ENCODE results near the gene C19orf33.

The C19orf33 gene

GRCh38 chr19:38290631-38291147 is 13.4 kb upstream of the C19orf33 start:
- TF ChIP-seq EZH2phosphoT487 (IDR thresholded peaks at IDR 0.05; ENCODE audit: low read depth) (no peak), CTCF (IDR thresholded peaks at IDR 0.05; ENCODE audit: low read depth, low read length) (no peak)
- H3K27me3 ChIP-seq (ENCODE audit: low read depth, low read length), result no peaks in the 10 kb centered on the region
- no peak overlapping the region for H3K27ac ChIP-seq (ENCODE audit: low read length)
- no peaks in the 10 kb centered on the region; the same call in 1 of the 2 replicates for H4K20me1 ChIP-seq (ENCODE audit: insufficient read depth, low read length)
- no peaks in the 10 kb centered on the region for H3K36me3 ChIP-seq (replicated peaks; ENCODE audit: low read depth, low read length)
- no peak overlapping the region for H3K9ac ChIP-seq (ENCODE audit: low read length)
- no peak overlapping the region for H3K4me3 ChIP-seq (ENCODE audit: low read length)
- H3K9me3 ChIP-seq (ENCODE audit: insufficient read depth, low read length), result no peaks in the 10 kb centered on the region
- H3K4me1 ChIP-seq (ENCODE audit: low read length), result no peaks in the 10 kb centered on the region
- H3K4me2 ChIP-seq (ENCODE audit: low read length), result no peak overlapping the region
- H3K79me2 ChIP-seq (ENCODE audit: low read length), result no peaks in the 10 kb centered on the region
- H2AFZ ChIP-seq (ENCODE audit: low read depth, low read length), result no peak overlapping the region

GRCh38 chr19:38291855-38292254 is 12.2 kb upstream of the C19orf33 start:
- no peaks in the 10 kb centered on the region for H3K36me3 ChIP-seq (replicated peaks; ENCODE audit: low read depth, low read length)

GRCh38 chr19:38293281-38293680 is 10.8 kb upstream of the C19orf33 start:
- Histone ChIP-seq H3K4me1 (ENCODE audit: low read length) (no peaks in the 10 kb centered on the region), H3K36me3 (replicated peaks; ENCODE audit: low read depth, low read length) (no peaks in the 10 kb centered on the region), H3K9me3 (ENCODE audit: insufficient read depth, low read length) (no peaks in the 10 kb centered on the region), H3K4me3 (ENCODE audit: low read length) (no peak overlapping the region), H3K27me3 (ENCODE audit: low read depth, low read length) (no peaks in the 10 kb centered on the region), H4K20me1 (ENCODE audit: insufficient read depth, low read length) (no peaks in the 10 kb centered on the region; the same call in 1 of the 2 replicates), H3K27ac (ENCODE audit: low read length) (no peak overlapping the region), H3K9ac (ENCODE audit: low read length) (no peak overlapping the region), H3K4me2 (ENCODE audit: low read length) (no peak overlapping the region), H2AFZ (ENCODE audit: low read depth, low read length) (no peak overlapping the region), H3K79me2 (ENCODE audit: low read length) (no peaks in the 10 kb centered on the region)
- TF ChIP-seq EZH2phosphoT487 (IDR thresholded peaks at IDR 0.05; ENCODE audit: low read depth), result no peak

More at GRCh38 chr19:38291855-38292254, 12.2 kb upstream of the C19orf33 start:
- Histone ChIP-seq H3K9me3 (ENCODE audit: insufficient read depth, low read length) (no peaks in the 10 kb centered on the region), H4K20me1 (ENCODE audit: insufficient read depth, low read length) (no peaks in the 10 kb centered on the region; the same call in 1 of the 2 replicates), H2AFZ (ENCODE audit: low read depth, low read length) (no peak overlapping the region), H3K27ac (ENCODE audit: low read length) (no peak overlapping the region), H3K4me1 (ENCODE audit: low read length) (no peaks in the 10 kb centered on the region), H3K9ac (ENCODE audit: low read length) (no peak overlapping the region), H3K27me3 (ENCODE audit: low read depth, low read length) (no peaks in the 10 kb centered on the region), H3K79me2 (ENCODE audit: low read length) (no peaks in the 10 kb centered on the region), H3K4me2 (ENCODE audit: low read length) (no peak overlapping the region), H3K4me3 (ENCODE audit: low read length) (no peak overlapping the region)
- no peak for TF ChIP-seq EZH2phosphoT487 (IDR thresholded peaks at IDR 0.05; ENCODE audit: low read depth)
- TF ChIP-seq CTCF (IDR thresholded peaks at IDR 0.05; ENCODE audit: low read depth, low read length), result no peak

- Histone ChIP-seq H3K4me1 (ENCODE audit: low read length) (no peaks in the 10 kb centered on the region), H3K27ac (ENCODE audit: low read length) (no peak overlapping the region), H3K9ac (ENCODE audit: low read length) (no peak overlapping the region)
Measured at GRCh38 chr19:38294090-38294489, 10.0 kb upstream of the C19orf33 start.

More at GRCh38 chr19:38294090-38294489, 10.0 kb upstream of the C19orf33 start:
- no peaks in the 10 kb centered on the region for H3K27me3 ChIP-seq (ENCODE audit: low read depth, low read length)
- no peaks in the 10 kb centered on the region for H3K36me3 ChIP-seq (replicated peaks; ENCODE audit: low read depth, low read length)
- TF ChIP-seq EZH2phosphoT487 (IDR thresholded peaks at IDR 0.05; ENCODE audit: low read depth) (no peak), CTCF (IDR thresholded peaks at IDR 0.05; ENCODE audit: low read depth, low read length) (no peak)
- H4K20me1 ChIP-seq (ENCODE audit: insufficient read depth, low read length), result no peaks in the 10 kb centered on the region; the same call in 1 of the 2 replicates
- no peak overlapping the region for H2AFZ ChIP-seq (ENCODE audit: low read depth, low read length)
- no peaks in the 10 kb centered on the region for H3K9me3 ChIP-seq (ENCODE audit: insufficient read depth, low read length)
- no peaks in the 10 kb centered on the region for H3K79me2 ChIP-seq (ENCODE audit: low read length)
- H3K4me3 ChIP-seq (ENCODE audit: low read length), result no peak overlapping the region
- no peak overlapping the region for H3K4me2 ChIP-seq (ENCODE audit: low read length)
